Transverse colon (tissue), 4 donors: ENCODE measurements around the gene ERFE. TPM values are rescaled to one million over a fixed set of nuclear protein-coding genes. Genes with fewer than 3 reads are reported as not detected.

Experiments
- DNase-seq: peaks from one replicate; pipeline ENCODE4 v3.0.0-alpha.2; 2019
- H3K27ac ChIP-seq, 4 donors: fragments of 200-600 bp; sonication (generic); 2 replicates each; pipeline ENCODE4 v1.5.1; 2016 to 2018; ENCODE audit warnings: inconsistent platforms in 4 of 4
- H3K27me3 ChIP-seq: fragments of 200-600 bp; sonication (generic); 2 replicates; pipeline ENCODE4 v1.5.1; 2017; ENCODE audit warnings: inconsistent platforms
- H3K36me3 ChIP-seq, 4 donors: fragments of 200-600 bp; sonication (generic); 2 replicates each; pipeline ENCODE4 v1.5.1; 2017 to 2019; ENCODE audit warnings: inconsistent platforms in 4 of 4
- H3K4me1 ChIP-seq, 4 donors: fragments of 200-600 bp; sonication (generic); 2 replicates each; pipeline ENCODE4 v1.5.1; 2017 to 2020; ENCODE audit warnings: inconsistent platforms in 4 of 4
- H3K4me3 ChIP-seq, 4 donors: fragments of 200-600 bp; sonication (generic); 1 replicate in 1 of 4; 2 replicates in 3 of 4; pipeline versions ENCODE4 v1.5.1 to v1.6.1; 2017 to 2019; ENCODE audit warnings: inconsistent platforms in 4 of 4
- H3K9me3 ChIP-seq, 2 donors: fragments of 200-600 bp; sonication (generic); 2 replicates each; pipeline ENCODE4 v1.5.1; 2017 to 2019; ENCODE audit warnings: inconsistent platforms in 2 of 2
- EP300 ChIP-seq: sonication (generic); formaldehyde crosslinking; IDR thresholded peaks from one replicate; pipeline ENCODE4 v1.6.1; 2017; ENCODE audit warnings: antibody characterized with exemption, low read depth
- POLR2A ChIP-seq: fragments of 450-650 bp; IDR thresholded peaks from one replicate; pipeline ENCODE4 v1.6.1; 2016; ENCODE audit warnings: antibody characterized with exemption, mild to moderate bottlenecking, moderate library complexity
- POLR2AphosphoS5 ChIP-seq, 3 donors: sonication (generic); formaldehyde crosslinking; IDR thresholded peaks; one replicate each; pipeline ENCODE4 v1.6.1; 2016; ENCODE audit warnings: antibody characterized with exemption in 3 of 3
- WGBS, 2 donors: methylation state at CpG; one replicate each; pipeline ENCODE4 v1.1.5; 2018; ENCODE audit warnings: low coverage in 1 of 2; 5-methylcytosine and 5-hydroxymethylcytosine counted together
- in situ Hi-C, 4 donors: fragments of 200-750 bp; cut with MboI; loops; one replicate each; pipeline versions ENCODE4 v1.15.0 to v1.15.1; 2017; ENCODE audit warnings: low sequenced_read_pairs in 3 of 4, low pct_ligation_motif_present in 1 of 4, low pct_unique_long_range_greater_than_20kb in 1 of 4
- intact Hi-C: fragments of 100-400 bp; cut with DNase I; formaldehyde crosslinking; loops from one replicate; pipeline ENCODE4 v1.15.1; 2023; ENCODE audit warnings: low total_unique reads
- total RNA-seq, 4 donors: library from RNA; depleted of rRNA; stranded (reverse); fragments of >200 nt; gene quantifications; one replicate each; pipeline ENCODE4 v1.1.0, GENCODE V29; 2016
- TF ChIP-seq, protein P1 (sequence below), 5 experiments: fragments of 200-600 bp in 3 of 5; fragments of 450-650 bp in 2 of 5; sonication (generic) in 3 of 5; IDR thresholded peaks; 1 replicate in 2 of 5; 2 replicates in 3 of 5; pipeline ENCODE4 v1.5.1; 2016 to 2017; ENCODE audit warnings: antibody characterized with exemption in 5 of 5, inconsistent platforms in 3 of 5, mild to moderate bottlenecking in 2 of 5, moderate library complexity in 1 of 5

The ERFE gene
- total RNA-seq, 4 donors from 2014 or later = 0.41 TPM; not detected in 3

DNA sequence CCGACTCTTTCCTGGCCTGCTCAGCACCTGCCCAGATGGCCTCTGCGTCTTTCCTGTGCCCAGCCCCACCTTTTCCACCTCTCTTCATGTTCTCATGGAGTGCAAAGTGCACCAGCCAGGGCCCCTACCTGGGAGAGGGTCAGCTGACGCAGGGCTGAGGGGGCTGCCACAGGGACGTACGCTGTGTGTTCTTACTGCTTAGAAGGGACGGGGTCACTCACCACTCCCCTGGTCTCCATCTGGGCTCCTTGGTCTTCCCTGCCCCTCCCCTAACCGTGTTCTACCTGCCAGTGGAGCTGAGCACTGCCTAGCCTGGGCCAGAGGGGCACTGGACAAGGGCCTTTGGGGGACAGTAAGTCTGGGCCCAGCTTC is 8.6 kb downstream of the ERFE start:
- peaks cover 0 to 23% (median 6%) of the 10 kb centered on the region in 4 donors for H3K36me3 ChIP-seq
- H3K4me3 ChIP-seq = no peak overlapping the region
- peaks cover 22% of the 10 kb centered on the region for H3K27me3 ChIP-seq
- in situ Hi-C loops = no loop called here
- no peak overlapping the region for H3K27ac ChIP-seq
- peaks cover 4 to 26% (median 20%) of the 10 kb centered on the region in 4 donors for H3K4me1 ChIP-seq
- TF ChIP-seq POLR2A = no peak
- TF ChIP-seq, protein P1, sequence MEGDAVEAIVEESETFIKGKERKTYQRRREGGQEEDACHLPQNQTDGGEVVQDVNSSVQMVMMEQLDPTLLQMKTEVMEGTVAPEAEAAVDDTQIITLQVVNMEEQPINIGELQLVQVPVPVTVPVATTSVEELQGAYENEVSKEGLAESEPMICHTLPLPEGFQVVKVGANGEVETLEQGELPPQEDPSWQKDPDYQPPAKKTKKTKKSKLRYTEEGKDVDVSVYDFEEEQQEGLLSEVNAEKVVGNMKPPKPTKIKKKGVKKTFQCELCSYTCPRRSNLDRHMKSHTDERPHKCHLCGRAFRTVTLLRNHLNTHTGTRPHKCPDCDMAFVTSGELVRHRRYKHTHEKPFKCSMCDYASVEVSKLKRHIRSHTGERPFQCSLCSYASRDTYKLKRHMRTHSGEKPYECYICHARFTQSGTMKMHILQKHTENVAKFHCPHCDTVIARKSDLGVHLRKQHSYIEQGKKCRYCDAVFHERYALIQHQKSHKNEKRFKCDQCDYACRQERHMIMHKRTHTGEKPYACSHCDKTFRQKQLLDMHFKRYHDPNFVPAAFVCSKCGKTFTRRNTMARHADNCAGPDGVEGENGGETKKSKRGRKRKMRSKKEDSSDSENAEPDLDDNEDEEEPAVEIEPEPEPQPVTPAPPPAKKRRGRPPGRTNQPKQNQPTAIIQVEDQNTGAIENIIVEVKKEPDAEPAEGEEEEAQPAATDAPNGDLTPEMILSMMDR (IDR thresholded peaks at IDR 0.05) = no peak
- no peak for TF ChIP-seq POLR2AphosphoS5 (IDR thresholded peaks at IDR 0.05)
- no peak for TF ChIP-seq EP300
- DNase-seq = no peak
- intact Hi-C loops = no loop called here
- H3K9me3 ChIP-seq = no peaks in the 10 kb centered on the region
- WGBS, 2 donors = 83% methylated on average over 7 of the region's 7 CpGs; no CpG with 5 or more reads in 1 of the 2 donors

DNA sequence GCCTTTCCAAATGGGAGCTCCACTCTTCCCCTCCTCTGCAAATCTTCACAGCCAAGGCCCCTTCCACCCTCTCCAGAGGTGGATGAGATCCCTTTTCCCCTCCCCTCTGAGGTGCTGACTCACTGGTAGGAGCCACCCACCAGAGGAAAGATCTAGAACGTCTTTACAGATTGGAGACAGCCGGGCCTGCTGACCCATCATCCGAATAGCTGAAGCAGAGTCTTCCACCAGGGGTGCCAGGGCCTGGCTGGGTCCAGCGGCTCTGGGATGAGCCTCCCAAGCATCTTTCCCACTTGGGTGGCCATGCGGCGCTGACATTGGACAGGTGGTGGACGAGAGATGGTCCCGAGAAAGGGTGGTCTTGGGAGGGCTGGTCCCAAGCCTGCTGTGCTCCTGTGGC is 9.0 kb downstream of the ERFE start:
- 83% methylated on average over 8 of the region's 8 CpGs; no CpG with 5 or more reads in 1 of the 2 donors for WGBS, 2 donors
- Histone ChIP-seq H3K4me1 (peaks cover 4 to 26% (median 20%) of the 10 kb centered on the region in 4 donors), H3K27me3 (peaks cover 18% of the 10 kb centered on the region), H3K9me3 (no peaks in the 10 kb centered on the region), H3K36me3 (peaks cover 0 to 25% (median 8%) of the 10 kb centered on the region in 4 donors), H3K27ac (no peak overlapping the region), H3K4me3 (no peak overlapping the region)
- TF ChIP-seq, protein P1 (IDR thresholded peaks at IDR 0.05) = no peak
- TF ChIP-seq EP300 = no peak
- TF ChIP-seq POLR2A = no peak
- TF ChIP-seq POLR2AphosphoS5 (IDR thresholded peaks at IDR 0.05) = no peak
- intact Hi-C loops = no loop called here
- in situ Hi-C loops = no loop called here
- no peak for DNase-seq

DNA sequence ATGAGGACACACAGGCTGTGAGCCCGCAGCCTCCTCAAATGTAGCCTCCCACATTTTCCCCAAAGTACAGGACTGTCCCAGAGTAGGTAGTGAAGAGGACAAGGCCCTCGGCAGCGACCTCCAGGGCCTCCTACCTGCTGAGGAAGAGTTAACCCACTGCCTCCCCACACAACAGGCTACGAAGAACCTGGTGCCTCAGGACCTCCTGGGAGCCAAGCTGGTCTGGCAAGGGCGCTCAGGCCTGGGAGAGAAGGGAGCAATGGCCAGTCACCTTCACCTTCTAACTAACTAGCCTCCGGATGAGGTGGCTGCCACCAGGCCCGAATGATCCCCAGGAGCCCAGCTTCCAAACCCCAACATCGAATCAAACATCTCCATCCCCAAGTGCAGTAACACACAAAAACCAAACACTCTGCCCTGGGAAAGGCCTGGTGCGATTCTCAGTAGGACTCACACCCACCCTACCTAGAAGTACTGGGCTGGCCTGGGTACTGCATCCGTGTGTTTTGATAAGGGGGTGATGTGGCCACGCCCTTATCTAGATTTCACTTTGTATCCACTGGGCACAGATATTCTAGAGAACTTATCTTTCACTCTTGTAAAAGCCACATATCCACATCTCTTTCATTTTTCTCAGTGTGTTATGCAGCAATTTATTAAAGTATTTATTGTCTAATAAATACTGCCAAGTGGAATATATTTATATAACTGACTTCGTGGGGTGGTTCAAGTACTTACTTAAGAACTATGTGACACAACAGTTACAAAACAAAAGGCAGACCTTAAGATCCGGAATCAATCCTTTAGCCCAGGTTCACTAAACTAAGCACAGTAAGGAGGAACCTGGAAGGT is 9.7 kb downstream of the ERFE start:
- Histone ChIP-seq H3K4me1 (peaks cover 4 to 24% (median 19%) of the 10 kb centered on the region in 4 donors), H3K27ac (peak overlapping the region; percentile 46 to 74 (median 58)), H3K36me3 (peaks cover 0 to 25% (median 11%) of the 10 kb centered on the region in 4 donors), H3K9me3 (no peaks in the 10 kb centered on the region), H3K4me3 (no peak overlapping the region), H3K27me3 (peaks cover 11% of the 10 kb centered on the region)
- intact Hi-C loops (no loop called here), in situ Hi-C loops (no loop called here)
- no peak for DNase-seq
- TF ChIP-seq EP300 (no peak), POLR2A (no peak), POLR2AphosphoS5 (IDR thresholded peaks at IDR 0.05) (no peak)
- TF ChIP-seq, protein P1 (IDR thresholded peaks at IDR 0.05) = no peak
- WGBS, 2 donors = 76 to 91% methylated on average over 5 to 13 of the region's 13 CpGs

DNA sequence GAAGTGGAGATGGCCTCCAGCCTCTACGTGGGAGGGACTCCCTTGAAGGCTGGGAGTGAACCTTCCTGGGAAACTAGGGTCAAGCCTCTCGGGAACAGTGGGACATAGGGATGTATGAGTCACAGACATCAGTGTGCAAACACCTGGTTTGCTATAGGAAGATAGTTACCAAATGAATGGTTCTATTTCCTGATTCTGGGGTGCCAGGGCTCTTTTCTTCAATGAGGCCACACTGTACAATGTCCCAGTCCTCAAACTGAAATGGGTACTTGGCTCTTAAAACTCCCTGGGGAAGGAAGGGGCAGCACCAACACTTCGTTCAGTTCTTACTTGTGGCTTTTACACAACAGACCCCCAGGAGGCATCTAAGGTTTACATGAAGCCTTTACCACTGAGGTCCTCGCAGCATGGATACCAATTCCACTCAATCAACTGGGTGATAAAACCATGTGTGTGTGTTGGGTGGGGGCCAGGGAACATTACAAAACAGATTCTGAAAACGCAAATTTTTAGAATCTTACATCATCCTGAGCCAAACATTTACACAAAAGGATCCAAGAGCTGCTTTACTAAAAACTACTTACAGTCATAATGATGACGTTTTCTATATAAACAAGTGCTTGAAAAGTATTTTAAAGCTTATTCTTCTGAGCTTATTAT is 10.4 kb downstream of the ERFE start:
- in situ Hi-C loops = no loop called here
- Histone ChIP-seq H3K4me3 (no peak overlapping the region), H3K36me3 (peaks cover 0 to 25% (median 11%) of the 10 kb centered on the region in 4 donors), H3K27ac (peak overlapping the region; percentile 55 to 74 (median 67)), H3K9me3 (no peaks in the 10 kb centered on the region), H3K27me3 (peaks cover 4% of the 10 kb centered on the region), H3K4me1 (peaks cover 4 to 18% (median 12%) of the 10 kb centered on the region in 4 donors)
- no peak for DNase-seq
- TF ChIP-seq POLR2AphosphoS5 (IDR thresholded peaks at IDR 0.05) = peak in 1 of 3 donors; percentile 40
- TF ChIP-seq EP300 = no peak
- WGBS, 2 donors = 38 to 48% methylated on average over 2 to 6 of the region's 6 CpGs
- intact Hi-C loops = no loop called here
